HL-60/S4 treated with phorbol 12-myristate 13-acetate at 8.2 ng/mL for 4 days and 3 days (cell line): Measurements from ENCODE around the gene AGAP3.

Source experiments
- in situ Hi-C: fragments of 300-500 bp; cut with MboI; formaldehyde crosslinking; loops from 2 replicates; pipeline ENCODE4 v1.15.0; 2022; ENCODE audit warnings: low sequenced_read_pairs

AGAP3 gene

DNA sequence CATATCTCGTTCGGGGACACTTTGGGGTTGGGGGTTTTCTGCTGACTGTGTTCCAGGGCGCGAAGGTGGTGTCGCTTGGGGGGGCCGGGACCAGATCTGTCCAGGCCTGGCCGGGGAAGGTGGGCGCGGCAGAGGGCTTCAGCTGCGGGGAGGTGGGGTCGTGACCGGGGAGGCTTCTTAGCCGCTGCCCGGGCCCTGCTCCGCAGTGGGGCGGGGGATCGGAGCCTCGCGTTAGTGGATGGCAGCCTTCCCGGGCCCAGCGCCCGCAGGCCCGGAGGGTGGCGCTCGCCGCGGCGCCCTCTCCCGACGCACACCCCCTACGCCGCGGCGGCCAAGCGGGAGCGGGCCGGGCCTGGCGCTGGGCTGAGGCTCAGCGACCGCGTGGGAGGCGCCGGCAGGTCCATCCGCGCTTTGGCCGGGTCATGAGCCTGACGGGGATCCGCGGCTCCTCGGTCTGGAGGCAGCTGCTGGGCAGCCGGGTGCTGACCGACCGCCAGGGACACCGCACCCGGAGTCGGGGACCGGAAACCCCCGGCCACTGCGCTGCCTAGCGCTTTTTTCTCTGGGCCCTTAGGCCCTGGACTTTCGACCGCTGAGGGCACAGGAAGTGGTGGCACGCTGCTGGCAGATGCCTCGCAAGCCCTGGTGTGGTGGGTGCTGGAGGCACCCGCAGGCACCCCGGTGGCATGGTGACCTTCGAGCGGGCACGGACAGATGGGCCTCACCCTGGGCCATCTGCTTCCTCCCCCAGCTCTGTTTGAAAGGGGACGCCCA, 1.2 kb downstream of the AGAP3 start:
- in situ Hi-C loops: no loop called here

GRCh38 chr7:151088019-151088855, 2.0 kb downstream of the AGAP3 start:
- in situ Hi-C loops: no loop called here

DNA sequence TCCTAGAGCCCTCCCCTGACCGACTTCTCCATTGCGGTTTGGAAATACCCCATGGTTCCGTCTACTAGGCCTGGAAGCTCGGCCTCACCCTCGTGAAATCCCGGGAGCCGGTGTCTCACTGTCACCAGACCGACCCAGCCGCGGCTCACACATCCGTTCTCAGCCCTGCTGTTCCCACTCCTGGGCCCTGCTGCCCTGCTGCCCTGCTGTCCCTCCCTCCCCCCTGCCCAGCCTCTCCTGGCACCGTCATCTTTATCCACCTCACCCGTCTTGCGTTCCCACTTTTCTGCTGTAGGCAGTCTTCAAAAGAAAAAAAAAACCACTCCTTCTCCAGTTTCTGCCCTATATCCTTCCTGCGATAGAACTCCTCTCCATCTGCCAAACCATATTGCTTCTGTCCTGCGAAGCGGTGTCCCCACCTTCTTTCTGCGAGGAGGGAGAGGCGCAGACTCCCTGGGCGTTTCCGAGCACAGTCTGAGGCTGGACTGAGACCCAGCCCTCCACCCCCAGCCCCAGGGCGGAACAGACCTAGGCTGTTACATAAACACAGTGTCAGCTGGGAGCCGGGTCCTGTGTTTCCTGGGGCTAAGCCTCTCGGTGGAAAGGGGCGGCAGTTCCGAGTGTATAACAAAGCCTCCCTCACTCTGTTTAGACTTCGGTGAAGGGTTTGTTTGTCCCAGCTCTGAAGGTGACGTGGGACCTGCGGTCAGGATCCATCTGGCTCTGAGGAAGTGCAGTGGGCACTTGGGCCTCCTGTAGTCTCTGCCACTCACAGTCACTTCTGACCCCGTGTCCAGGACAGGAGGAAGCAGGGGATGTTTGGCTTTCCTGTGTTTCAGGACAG, 2.8 kb downstream of the AGAP3 start:
- in situ Hi-C loops: no loop called here

GRCh38 chr7:151089893-151090730, 3.8 kb downstream of the AGAP3 start:
- in situ Hi-C loops: no loop called here

GRCh38 chr7:151091003-151091402, 4.7 kb downstream of the AGAP3 start:
- in situ Hi-C loops: no loop called here

DNA sequence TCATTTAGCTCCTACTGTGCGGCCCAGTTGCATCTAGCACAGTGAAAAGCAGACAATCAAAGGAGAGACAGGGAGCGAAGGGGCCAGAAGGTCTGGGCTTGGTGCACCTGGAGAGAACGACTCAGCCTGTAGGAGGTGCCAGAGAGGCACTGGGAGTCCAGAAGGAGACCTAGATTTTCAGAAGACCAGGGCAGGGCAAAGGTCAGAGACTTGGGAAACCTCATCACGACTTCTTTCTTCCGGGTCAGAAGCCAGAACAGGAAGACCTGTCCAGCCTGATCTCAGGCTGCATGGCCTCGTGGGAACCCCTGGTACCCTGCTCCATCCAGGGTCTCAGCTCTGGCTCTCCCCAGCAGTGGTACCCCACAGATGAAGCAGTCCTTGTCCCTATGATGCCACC, 5.2 kb downstream of the AGAP3 start:
- in situ Hi-C loops: no loop called here

- in situ Hi-C loops: no loop called here
Observed at GRCh38 chr7:151091988-151092387, 5.7 kb downstream of the AGAP3 start.

DNA sequence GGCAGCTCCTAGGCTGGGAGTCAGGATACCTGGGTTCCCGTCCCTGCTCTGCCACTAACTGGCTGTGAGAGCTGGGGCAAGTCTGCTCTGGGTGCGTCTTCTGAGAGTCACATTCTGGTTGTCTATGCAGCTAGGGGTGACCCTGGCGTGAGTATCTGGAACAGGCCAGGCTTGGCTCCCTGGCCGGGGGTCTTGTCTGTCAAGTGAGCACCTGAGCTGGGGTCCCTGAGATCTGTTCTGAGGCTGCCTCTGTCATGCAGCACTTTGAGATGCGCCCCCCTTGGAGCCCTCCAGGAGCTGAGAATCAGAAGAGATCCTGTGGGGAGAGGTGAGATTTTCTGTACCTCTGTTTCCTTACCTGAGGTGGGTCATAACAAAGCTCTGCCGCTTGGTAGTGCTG, 7.5 kb downstream of the AGAP3 start:
- in situ Hi-C loops: no loop called here

DNA sequence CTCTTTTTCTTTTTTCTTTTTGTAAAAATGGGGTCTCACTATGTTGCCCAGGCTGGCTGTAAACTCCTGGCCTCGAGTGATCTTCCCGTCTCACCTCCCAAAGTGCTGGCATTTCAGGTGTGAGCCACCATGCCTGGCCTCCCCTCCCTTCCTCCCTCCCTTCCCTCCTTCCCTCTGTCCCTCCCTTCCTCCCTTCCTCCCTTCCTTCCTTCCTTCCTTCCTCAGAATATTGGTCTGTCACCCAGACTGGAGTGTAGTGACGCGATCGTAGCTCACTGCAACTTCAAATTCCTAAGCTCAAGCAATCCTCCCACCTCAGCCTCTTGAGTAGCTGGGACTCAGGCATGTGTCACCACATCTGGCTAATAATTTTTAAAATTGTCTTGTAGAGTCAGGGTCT, 8.4 kb downstream of the AGAP3 start:
- in situ Hi-C loops: no loop called here

DNA sequence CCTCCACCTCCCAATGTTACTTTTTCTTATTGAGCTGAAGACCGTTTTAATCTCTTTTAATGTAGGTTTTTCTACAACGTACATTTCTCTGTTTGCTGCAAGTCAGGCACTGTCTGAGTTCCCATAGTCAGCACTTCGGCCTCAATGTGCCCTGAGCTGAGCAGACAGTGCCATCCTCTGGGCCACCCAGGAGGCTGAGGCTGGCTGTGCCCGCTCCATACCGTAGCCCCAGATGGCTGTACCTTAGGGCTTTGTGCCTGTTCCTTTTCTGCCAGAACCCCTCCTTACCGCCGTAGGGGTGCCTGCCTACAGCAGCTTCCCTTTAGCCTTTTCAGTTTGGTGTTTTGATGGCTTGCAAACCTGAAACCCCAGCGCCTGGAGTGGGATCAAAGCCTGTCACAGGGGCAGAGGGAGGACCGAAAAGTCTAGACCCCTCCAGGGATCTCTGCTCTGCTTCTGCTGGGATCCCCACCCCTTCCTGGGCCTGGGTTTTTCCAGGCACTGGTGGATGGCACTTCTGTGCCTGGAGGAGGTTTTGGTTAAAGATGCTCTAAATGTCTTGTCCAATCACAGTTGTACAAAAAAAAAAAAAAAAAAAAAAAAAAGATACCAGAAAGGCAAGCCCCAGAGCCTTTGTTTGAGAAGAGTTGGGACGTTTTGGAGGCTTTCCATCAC, 9.0 kb downstream of the AGAP3 start:
- in situ Hi-C loops: no loop called here

DNA sequence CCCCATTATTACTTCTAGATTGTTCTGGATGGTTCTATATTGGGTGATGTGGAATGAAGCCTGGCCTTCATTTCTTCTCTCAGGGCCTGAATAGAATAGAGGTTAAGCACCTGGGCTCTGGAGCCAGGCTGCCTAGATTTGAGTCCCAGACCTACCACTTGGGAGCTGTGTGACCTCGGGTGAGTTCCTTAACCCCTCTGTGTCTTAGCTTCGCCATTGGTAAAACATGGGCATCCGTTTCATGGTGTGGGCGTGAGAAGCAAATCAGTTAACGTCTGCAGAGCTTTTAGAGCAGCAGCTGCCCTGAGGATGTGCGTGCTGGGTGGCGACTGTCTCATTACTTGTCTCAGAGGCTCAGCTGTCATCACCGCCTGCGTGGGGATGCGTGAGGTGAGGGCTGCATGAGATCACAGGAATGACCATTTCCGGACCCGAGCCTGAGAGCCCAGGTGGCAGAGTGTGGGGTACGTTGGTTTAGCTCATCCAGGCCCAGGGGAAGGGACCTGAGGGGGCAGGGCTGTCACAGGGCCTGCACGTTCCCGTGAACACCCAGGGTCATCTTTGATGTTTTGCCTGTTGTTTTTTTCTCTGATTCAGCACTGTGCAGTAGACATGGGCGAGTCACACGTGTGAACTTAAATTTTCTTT, 9.7 kb downstream of the AGAP3 start:
- in situ Hi-C loops: no loop called here

- in situ Hi-C loops: loop anchor here (25.0 kb wide), 1 partner anchor 312 kb away; no protein-coding TSS in a partner anchor
Observed at GRCh38 chr7:151099486-151100211, 13.4 kb downstream of the AGAP3 start.

DNA sequence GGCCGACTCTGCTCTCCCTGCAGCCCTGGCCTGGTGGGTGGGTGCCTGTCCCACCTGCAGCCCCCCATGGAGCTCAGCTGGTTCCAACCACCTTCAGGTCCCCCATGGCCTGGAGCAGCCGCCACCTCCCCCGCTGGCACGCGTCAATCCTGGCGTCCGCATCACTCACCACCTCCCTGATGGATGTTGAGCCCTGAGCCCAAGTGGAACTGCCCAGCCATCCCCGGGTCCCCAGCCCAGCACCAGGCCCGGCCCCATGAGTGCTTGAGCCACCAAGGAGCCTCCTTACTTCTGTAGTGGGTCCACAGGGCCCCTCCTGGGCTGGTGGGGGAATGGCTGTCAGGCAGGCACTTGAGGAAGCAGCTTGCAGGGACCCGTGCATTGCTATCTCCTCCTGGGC, 14.6 kb downstream of the AGAP3 start:
- in situ Hi-C loops: loop anchor here (25.0 kb wide), 1 partner anchor 314 kb away; no protein-coding TSS in a partner anchor

- in situ Hi-C loops: loop anchor here (25.0 kb wide), 1 partner anchor 315 kb away; no protein-coding TSS in a partner anchor
Observed at GRCh38 chr7:151101621-151102396, 15.5 kb downstream of the AGAP3 start.

- in situ Hi-C loops: loop anchor here (25.0 kb wide), 1 partner anchor 316 kb away; no protein-coding TSS in a partner anchor
Observed at GRCh38 chr7:151102991-151103390, 16.7 kb downstream of the AGAP3 start.

- in situ Hi-C loops: loop anchor here (25.0 kb wide), 1 partner anchor 317 kb away; no protein-coding TSS in a partner anchor
Observed at GRCh38 chr7:151103973-151104372, 17.7 kb downstream of the AGAP3 start.

- in situ Hi-C loops: loop anchor here (25.0 kb wide), 1 partner anchor 317 kb away; no protein-coding TSS in a partner anchor
Observed at GRCh38 chr7:151104411-151105235, 18.3 kb downstream of the AGAP3 start.
